HG03175 (cell line): Measurements from ENCODE around the gene DPY19L1.
A peak's percentile ranks its signal among the peaks of the same experiment; 100 is the strongest.
"Not testable (repeated sequence)": the region's sequence is repeated elsewhere in the genome, so short reads cannot be mapped to it uniquely, and the experiment has no call there.

Experiments
- ATAC-seq: cut with Tn5 transposase; IDR thresholded peaks from one replicate; pipeline ENCODE4 v1.9.1; 2021; ENCODE audit warnings: mild to moderate bottlenecking, moderate library complexity; ENCODE audit not compliant: unreplicated experiment

DPY19L1 gene

DNA sequence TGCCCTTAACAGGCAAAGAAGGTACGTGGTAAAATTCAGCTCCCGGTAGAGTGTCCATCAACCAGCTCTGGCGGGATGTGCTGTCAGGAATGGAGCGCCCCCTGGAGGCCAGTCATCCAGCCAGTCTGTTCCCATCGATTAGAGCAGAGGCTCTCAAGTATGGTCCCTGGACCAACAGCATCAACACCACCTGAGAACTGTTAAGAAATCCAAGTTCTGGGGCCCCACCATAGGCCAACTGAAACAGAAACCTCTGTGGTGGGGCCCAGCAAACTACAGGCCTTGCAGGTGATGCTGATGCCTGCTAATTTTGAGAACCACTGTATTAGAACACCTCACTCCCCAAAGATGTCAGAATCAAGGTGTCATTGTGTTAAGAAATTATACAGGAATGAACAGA, 109.2 kb downstream of the DPY19L1 start:
- peak; percentile 88 for ATAC-seq

DNA sequence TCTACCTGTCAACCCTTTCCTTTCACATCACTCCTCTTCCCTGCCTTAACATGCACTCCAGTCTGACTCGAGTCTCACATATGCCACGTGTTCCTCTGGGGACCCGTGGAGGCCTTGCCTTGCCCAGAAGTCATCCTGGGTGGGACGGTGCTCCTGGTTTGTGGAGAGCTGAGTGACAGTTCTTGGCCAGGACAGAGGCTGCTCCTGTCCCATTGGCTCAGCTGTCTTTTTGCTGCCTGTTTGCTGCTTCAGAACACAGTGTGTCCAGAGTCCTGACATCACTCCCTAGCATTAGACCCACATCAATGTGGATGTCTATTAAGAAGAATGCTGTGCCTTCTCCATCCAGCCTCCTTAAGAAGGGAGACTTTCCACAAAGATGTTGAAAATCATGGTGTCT, 116.8 kb downstream of the DPY19L1 start:
- not testable (repeated sequence) for ATAC-seq

DNA sequence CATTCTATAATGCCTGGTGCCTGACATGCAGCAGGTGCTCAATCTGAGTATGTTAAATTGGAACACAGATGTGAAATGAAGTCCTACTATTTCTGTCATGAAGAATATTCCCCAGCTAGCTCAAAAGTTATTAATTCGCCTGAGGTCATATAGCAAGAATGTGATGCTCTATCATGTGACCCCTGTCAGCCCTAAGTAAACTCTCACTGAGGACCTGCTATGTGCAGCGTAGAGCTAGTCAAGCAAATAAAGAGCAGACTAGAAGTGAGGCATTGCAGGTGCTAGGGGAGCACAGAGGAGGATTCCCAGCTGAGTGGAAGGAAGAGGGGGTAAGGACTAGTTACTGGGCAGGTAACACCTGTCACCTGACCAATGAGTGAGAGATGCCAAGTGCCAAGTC, 118.2 kb downstream of the DPY19L1 start:
- ATAC-seq: not testable (repeated sequence)

DNA sequence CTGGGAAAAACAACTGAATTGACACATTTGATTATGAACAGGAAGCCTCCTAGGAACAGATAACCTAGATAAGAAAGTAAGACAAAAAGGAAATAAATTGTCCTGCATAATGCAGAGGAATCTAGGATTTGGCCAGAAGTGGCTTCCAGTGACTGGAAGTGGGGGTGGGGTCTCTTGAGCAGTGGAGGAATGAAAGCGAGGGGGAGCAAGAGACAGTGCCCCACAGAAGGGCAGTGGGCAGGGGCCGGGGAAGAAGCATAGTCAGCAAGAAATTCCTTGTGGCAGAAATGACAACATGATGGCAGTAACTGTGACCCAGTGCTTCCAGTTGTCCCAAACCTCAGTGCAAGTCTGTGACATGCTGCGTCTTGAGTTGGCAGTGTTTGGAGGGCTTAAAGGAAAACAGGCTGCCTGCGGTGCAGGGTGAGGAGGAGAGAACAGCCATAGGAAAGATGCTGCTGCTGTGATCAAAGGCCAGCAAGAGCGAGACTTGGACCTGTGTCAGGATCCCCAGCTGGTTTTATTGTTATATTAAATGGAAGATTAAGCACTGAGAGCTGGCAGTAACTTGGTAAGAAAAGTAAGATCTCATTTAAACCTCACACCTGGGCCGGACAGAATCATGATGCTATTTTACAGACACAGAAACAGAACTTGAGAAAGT, 119.0 kb downstream of the DPY19L1 start:
- not testable (repeated sequence) for ATAC-seq

DNA sequence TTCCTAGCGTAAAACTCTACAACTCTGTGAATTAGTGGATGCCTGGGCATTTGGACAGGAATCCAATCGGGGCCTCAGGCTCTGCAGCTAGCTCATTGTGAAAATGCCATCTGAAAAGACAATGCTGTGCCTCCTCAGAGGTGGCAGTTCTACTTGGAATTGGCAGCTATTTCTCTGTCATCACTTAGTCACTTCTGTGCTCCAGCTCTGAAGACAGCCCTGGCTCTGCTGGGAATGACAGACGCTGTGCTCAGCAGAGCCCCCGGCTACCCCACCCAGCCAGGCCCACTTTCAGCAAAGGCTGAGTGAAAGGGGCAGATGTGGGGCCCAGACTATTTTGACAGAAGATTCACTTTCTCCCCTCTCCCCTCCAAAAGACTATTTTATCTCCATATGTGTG, 119.8 kb downstream of the DPY19L1 start:
- ATAC-seq: not testable (repeated sequence)

- ATAC-seq: no peak
Measured at GRCh38 chr7:34916267-34916666, 121.0 kb downstream of the DPY19L1 start.

DNA sequence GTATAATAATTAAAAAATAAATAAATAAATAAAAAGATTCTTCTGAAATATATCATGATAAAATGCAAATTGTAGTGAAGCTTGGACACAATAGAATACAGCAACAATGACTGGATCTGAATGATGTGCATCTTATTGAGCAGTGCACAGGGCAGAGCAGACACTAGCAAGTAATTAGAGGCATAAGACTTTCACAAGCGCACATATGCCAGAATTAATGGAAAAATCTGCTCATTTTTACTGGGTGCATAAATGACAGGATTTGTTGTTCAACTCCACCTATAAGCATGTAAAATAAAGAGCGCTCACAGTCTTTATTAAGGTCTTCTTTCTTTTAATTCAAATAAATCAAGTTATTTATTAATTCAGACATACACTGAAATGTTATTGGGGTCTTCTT, 125.0 kb downstream of the DPY19L1 start:
- no peak for ATAC-seq

DNA sequence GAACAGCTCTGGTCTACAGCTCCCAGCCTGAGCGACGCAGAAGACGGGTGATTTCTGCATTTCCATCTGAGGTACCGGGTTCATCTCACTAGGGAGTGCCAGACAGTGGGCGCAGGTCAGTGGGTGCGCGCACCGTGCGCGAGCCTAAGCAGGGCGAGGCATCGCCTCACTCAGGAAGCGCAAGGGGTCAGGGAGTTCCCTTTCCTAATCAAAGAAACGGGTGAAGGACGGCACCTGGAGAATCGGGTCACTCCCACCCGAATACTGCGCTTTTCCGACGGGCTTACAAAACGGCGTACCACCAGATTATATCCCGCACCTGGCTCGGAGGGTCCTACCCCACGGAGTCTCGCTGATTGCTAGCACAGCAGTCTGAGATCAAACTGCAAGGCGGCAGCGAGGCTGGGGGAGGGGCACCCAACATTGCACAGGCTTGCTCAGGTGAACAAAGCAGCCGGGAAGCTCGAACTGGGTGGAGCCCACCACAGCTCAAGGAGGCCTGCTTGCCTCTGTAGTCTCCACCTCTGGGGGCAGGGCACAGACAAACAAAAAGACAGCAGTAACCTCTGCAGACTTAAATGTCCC, 130.9 kb downstream of the DPY19L1 start:
- not testable (repeated sequence) for ATAC-seq

DNA sequence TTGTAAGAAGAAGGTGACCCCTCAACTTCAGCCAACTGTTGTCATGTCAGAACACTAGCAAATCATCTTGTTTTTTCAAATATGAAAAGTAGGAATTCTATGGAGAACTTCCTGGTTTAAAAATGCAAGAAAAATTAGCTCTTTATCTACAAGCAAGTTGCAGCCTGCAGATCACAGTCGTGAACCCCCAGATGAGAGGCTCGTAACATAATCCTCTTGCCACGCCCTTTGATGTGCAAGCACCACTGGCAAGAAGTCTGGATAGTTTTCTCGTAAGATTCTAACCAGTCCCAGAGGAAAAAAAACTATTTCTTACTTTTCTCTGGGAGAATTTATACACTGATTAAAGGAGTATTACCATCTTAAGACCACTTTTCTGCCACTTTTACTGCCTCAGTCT, 132.3 kb downstream of the DPY19L1 start:
- ATAC-seq: no peak

DNA sequence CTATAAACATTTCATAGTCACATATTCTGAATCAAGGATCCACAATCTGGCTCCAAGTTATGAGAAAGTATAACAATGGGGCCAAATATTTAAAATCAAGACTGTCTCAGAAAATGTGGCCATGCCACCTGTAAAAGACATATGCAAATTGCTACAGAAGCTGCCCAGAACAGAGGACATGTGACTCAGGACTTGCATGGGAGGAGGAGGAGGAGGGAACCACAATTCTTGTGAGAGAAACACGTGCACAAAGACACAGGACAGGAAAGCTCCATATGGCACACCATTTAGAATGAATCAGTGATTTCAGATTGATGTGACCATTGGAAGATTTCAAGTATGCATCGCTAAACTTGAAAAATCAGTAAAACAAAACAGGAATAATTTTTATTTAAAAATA, 133.4 kb downstream of the DPY19L1 start:
- ATAC-seq: not testable (repeated sequence)

DNA sequence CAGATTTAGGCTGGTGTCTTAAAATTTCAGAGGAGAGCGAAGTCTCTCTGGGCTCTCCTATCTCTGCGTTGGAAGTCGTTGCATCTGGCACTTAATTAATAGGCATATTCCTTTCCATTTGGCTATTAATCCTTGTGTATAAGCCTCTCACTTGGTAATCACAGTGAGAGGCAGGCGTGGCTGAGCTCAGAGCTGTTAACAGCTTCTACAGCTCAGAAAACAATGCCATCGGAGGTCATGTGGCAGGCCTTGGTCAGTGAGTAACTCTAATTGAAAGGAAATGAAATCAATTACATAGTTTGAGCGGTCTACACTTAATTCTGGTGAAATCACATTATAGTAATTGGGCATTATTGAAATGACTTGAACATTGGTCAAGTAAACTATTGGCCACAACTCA, 135.1 kb downstream of the DPY19L1 start:
- ATAC-seq: no peak

DNA sequence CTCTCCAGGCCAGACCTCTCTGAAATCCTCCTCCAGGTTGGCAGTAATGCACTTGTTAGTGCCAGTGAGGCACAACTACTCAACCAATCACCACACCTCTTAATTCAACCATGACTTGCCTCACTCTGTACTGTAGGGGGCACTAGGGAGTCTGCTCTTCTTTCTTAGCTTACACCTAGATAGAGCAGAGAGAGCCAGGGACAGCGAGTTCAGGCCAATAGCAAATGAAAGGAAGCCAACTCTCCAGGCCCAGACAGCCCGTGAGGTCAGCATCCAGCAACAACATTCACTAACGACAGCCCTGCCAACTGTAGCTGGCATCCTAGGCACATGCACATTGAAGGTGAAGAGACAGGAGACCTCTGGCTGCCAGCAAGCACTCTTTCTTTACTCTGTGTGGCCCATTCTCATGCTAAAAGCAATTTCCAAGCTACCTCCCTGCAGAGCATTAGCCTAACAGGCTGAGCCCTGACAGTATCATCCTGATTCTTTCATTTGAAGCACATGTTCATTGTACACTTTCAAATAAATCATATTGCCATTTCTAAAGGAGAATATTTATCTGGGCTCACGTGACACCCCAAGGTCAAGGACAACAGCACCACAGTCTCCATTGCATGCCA, 136.3 kb downstream of the DPY19L1 start:
- peak; percentile 68 for ATAC-seq

DNA sequence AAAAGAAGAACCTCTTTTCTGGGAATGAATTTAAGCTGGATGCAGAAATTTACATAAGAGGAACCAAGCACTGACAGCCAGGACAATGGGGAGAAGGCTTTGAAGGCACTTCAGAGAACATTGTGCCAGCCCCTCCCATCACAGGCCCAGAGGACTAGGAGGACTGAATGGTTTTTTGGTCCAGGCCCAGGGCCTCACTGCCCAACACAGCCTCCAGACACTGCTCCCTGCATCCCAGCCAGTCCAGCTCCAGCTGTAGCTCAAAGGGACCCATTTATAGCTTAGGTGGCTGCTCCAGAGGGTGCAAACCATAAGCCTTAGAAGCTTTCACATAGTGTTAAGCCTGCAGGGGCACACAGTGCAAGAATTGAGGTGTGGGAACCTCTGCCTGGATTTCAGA, 142.1 kb downstream of the DPY19L1 start:
- no peak for ATAC-seq

- no peak for ATAC-seq
Measured at GRCh38 chr7:34889951-34890350, 147.3 kb downstream of the DPY19L1 start.

GRCh38 chr7:34886856-34887255, 150.4 kb downstream of the DPY19L1 start:
- no peak for ATAC-seq

DNA sequence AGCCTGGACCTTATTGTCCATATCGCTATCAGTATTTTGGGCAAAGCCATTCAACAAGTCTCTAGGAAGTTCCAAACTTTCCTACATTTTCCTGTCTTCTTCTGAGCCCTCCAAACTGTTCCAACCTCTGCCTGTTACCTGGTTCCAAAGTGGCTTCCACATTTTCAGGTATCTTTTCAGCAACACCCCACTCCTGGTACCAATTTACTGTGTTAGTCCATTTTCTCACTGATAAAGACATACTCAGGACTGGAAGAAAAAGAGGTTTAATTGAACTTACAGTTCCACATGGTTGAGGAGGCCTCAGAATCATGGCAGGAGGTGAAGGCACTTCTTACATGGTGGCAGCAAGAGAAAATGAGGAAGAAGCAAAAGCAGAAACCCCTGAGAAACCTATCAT, 153.4 kb downstream of the DPY19L1 start:
- not testable (repeated sequence) for ATAC-seq

DNA sequence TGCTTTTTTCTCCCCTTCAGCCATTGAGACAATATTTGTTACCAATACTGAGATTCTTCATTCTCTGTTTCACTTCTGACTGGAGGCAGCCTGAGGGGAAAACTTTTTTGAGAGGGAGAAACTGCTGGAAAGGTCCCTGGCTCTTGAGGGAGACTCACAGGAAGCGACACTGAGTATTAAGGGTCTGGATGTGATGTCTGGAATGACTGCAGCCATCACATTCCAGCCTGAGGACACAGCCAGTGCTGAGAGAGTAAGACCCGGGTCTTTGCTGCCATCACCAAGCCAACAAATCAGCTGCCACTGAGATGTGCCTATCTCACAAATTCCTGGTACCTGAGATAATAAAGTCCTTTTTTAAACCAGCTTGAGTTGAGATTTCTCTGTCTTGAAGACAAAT, 157.4 kb downstream of the DPY19L1 start:
- no peak for ATAC-seq

DNA sequence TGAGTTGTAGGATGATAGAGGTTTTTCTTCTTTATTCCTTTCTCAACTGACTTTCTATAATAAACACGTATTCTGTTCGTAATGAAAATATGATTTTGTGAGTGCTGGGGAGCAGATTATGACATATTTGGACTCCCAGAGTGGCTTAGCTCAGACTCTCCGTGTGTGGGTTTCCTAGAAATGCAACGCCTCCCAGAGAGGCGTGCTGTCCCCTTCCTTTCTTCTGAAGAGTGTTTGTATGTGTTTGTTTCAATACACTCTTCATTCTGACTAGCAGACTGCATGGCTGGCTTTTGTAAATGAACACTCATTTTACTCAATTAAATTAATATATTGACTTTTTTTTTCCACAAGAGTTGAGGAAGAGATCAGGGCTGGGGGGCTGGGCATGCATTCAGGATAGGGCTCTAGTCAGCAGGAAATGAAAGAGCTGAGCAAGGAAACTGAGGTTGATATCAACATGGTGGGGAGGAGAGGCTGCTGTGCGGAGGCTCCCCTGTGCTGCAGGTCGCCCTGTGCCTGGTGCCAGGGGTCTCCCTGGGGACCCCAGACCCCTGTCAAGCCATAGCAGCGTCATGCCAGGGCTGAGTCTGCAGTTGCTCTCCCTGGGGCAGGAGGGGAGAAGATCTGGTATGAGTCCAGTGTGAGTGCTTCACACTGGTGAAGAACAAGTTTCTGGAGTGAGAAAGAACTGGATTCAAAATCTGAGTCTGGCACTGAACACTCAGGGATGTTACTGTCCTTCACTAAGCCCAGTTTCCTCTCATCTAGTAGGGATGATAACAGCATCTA, 158.1 kb downstream of the DPY19L1 start:
- not testable (repeated sequence) for ATAC-seq
